GM13977 (cell line): ENCODE data around the gene REPS1.

Experiments
- DNase-seq: peaks from one replicate; pipeline ENCODE4 v3.0.0; 2012; ENCODE audit warnings: low spot score
- CTCF ChIP-seq: IDR thresholded peaks from 2 replicates; pipeline ENCODE4 v1.5.1; 2012; ENCODE audit warnings: mild to moderate bottlenecking, control low read depth; ENCODE audit not compliant: insufficient read depth; ENCODE audit errors: extremely low read depth, missing control alignments
- in situ Hi-C: fragments of 300-500 bp; cut with MboI; formaldehyde crosslinking; loops from one replicate; pipeline ENCODE4 v1.12.0; 2022; ENCODE audit warnings: low sequenced_read_pairs, low pct_unique_long_range_greater_than_20kb, mixed read lengths, inconsistent platforms; ENCODE audit not compliant: unreplicated experiment

REPS1 gene

GRCh38 chr6:138965291-138965874 lies 22.7 kb downstream of the REPS1 start:
- in situ Hi-C loops: no loop called here
- no peak for TF ChIP-seq CTCF
- DNase-seq: no peak

- TF ChIP-seq CTCF: no peak
- no peak for DNase-seq
- in situ Hi-C loops: no loop called here
These were observed 24.0 kb downstream of the REPS1 start for GRCh38 chr6:138964012-138964411.

- no peak for TF ChIP-seq CTCF
- DNase-seq: no peak
- in situ Hi-C loops: no loop called here
These were observed 24.5 kb downstream of the REPS1 start for GRCh38 chr6:138963531-138963930.

GRCh38 chr6:138963119-138963518 lies 24.9 kb downstream of the REPS1 start:
- in situ Hi-C loops: no loop called here
- TF ChIP-seq CTCF: no peak
- DNase-seq: no peak

GRCh38 chr6:138959521-138959920 lies 28.5 kb downstream of the REPS1 start:
- TF ChIP-seq CTCF: no peak
- DNase-seq: no peak
- in situ Hi-C loops: no loop called here

- no peak for DNase-seq
- in situ Hi-C loops: no loop called here
- no peak for TF ChIP-seq CTCF
These were observed 29.5 kb downstream of the REPS1 start for GRCh38 chr6:138958595-138958994.

- in situ Hi-C loops: no loop called here
- TF ChIP-seq CTCF: no peak
- no peak for DNase-seq
These were observed 30.1 kb downstream of the REPS1 start for GRCh38 chr6:138957903-138958302.
